A549 (cell line): ENCODE measurements around the gene ENTHD1. TPM values are rescaled to one million over a fixed set of nuclear protein-coding genes. Genes with fewer than 3 reads are reported as not detected.

Experiments
- ATAC-seq, 2 experiments: fragments of 200-7000 bp in 1 of 2; fragments of >200 bp in 1 of 2; cut with Nextera tagmentation in 1 of 2; cut with Tn5 transposase in 1 of 2; 3 replicates each; pipeline versions ENCODE4 v1.8.0 to v1.9.1; 2018 to 2020; ENCODE audit warnings: mild to moderate bottlenecking in 1 of 2, moderate library complexity in 1 of 2
- CTCF ChIA-PET: fragments of 300-600 bp; sonication (Branson Sonifier 250); formaldehyde crosslinking; extraction: SDS; loops from one replicate; lab custom pipeline; 2021; ENCODE audit warnings: antibody characterized with exemption, inconsistent platforms; lab: Yijun Ruan, JAX
- POLR2A ChIA-PET: fragments of 350-600 bp; formaldehyde crosslinking; extraction: SDS; loops from one replicate; lab custom pipeline; 2021; ENCODE audit warnings: antibody characterized with exemption, inconsistent platforms; lab: Yijun Ruan, JAX
- DNase-seq, 2 experiments: peaks; one replicate each; pipeline versions ENCODE4 v3.0.0 to v3.0.0-alpha.2; 2011 to 2016; ENCODE audit warnings: low read depth in 1 of 2, low spot score in 1 of 2
- FAIRE-seq: peaks from 2 replicates; lab custom pipeline; 2011; peaks lifted over from hg19 to GRCh38; lab: Jason Lieb, UNC
- H3K27ac ChIP-seq, 2 experiments: fragments of >200 bp; sonication (Bioruptor Twin); formaldehyde crosslinking; 3 replicates each; pipeline ENCODE4 v1.5.1; 2016 to 2017
- H3K4me1 ChIP-seq: fragments of >200 bp; sonication (Bioruptor Twin); formaldehyde crosslinking; 3 replicates; pipeline ENCODE4 v1.6.1; 2016
- H3K4me2 ChIP-seq: fragments of >200 bp; sonication (Bioruptor Twin); formaldehyde crosslinking; 3 replicates; pipeline ENCODE4 v1.6.1; 2016
- H3K4me3 ChIP-seq: fragments of >200 bp; sonication (Bioruptor Twin); formaldehyde crosslinking; 3 replicates; pipeline ENCODE4 v1.5.1; 2016
- H3K9me3 ChIP-seq: fragments of >200 bp; sonication (Bioruptor Twin); formaldehyde crosslinking; 3 replicates; pipeline ENCODE4 v1.6.1; 2016
- ATOH8 ChIP-seq: fragments of 250-450 bp; sonication (Bioruptor Pico); IDR thresholded peaks from 2 replicates; pipeline ENCODE4 v1.5.0; 2020; ENCODE audit warnings: low read depth, mild to moderate bottlenecking, moderate library complexity
- BHLHE40 ChIP-seq: IDR thresholded peaks from 2 replicates; pipeline ENCODE4 v1.6.1; 2012; ENCODE audit warnings: low read depth, low read length, inconsistent platforms
- CEBPB ChIP-seq, 2 experiments: fragments of >200 bp in 1 of 2; sonication (Bioruptor Twin) in 1 of 2; formaldehyde crosslinking in 1 of 2; IDR thresholded peaks; 2 replicates each; pipeline ENCODE4 v1.6.1; 2012 to 2016
- EHF ChIP-seq: fragments of 250-450 bp; sonication (Bioruptor Pico); IDR thresholded peaks from 2 replicates; pipeline ENCODE4 v1.5.0; 2020; ENCODE audit warnings: mild to moderate bottlenecking
- FOXS1 ChIP-seq: fragments of 250-450 bp; sonication (Bioruptor Pico); IDR thresholded peaks from 2 replicates; pipeline ENCODE4 v1.5.0; 2020; ENCODE audit warnings: mild to moderate bottlenecking, moderate library complexity
- HOXB5 ChIP-seq: fragments of 250-450 bp; sonication (Bioruptor Pico); IDR thresholded peaks from 2 replicates; pipeline ENCODE4 v1.5.0; 2020; ENCODE audit warnings: mild to moderate bottlenecking, moderate library complexity
- KDM5A ChIP-seq: fragments of 200-600 bp; sonication (generic); IDR thresholded peaks from 2 replicates; pipeline ENCODE4 v1.6.1; 2016; ENCODE audit warnings: antibody characterized with exemption, mild to moderate bottlenecking
- MAFK ChIP-seq: fragments of 450-650 bp; IDR thresholded peaks from 2 replicates; pipeline ENCODE4 v1.6.1; 2014; ENCODE audit not compliant: partially characterized antibody
- MAX ChIP-seq: IDR thresholded peaks from 2 replicates; pipeline ENCODE4 v1.6.1; 2012
- MAZ ChIP-seq: fragments of 150-350 bp; IDR thresholded peaks from 2 replicates; pipeline ENCODE4 v1.6.1; 2014; ENCODE audit warnings: antibody characterized with exemption, low read depth, low read length, borderline replicate concordance
- MYC ChIP-seq: IDR thresholded peaks from 2 replicates; pipeline ENCODE4 v1.6.1; 2012; ENCODE audit warnings: mild to moderate bottlenecking, inconsistent platforms, low read length, improper control_type of control experiment, borderline replicate concordance
- NPAS2 ChIP-seq: fragments of 250-450 bp; sonication (Bioruptor Pico); IDR thresholded peaks from 2 replicates; pipeline ENCODE4 v1.8.0; 2022; ENCODE audit warnings: mild to moderate bottlenecking, moderate library complexity, borderline replicate concordance
- PBX3 ChIP-seq: IDR thresholded peaks from 2 replicates; pipeline ENCODE4 v1.6.1; 2012
- POLR2A ChIP-seq: IDR thresholded peaks from 2 replicates; pipeline ENCODE4 v1.6.1; 2012; ENCODE audit warnings: mild to moderate bottlenecking, low read length
- RAD21 ChIP-seq, 2 experiments: fragments of >200 bp in 1 of 2; sonication (Bioruptor Twin) in 1 of 2; formaldehyde crosslinking in 1 of 2; IDR thresholded peaks in 1 of 2; conservative IDR thresholded peaks in 1 of 2; 2 replicates in 1 of 2; 3 replicates in 1 of 2; pipeline ENCODE4 v1.6.1; 2012 to 2018; ENCODE audit warnings: inconsistent platforms in 1 of 2
- SREBF2 ChIP-seq: fragments of 450-650 bp; IDR thresholded peaks from 2 replicates; pipeline ENCODE4 v1.6.1; 2014; ENCODE audit warnings: mild to moderate bottlenecking, moderate library complexity
- ZSCAN20 ChIP-seq: fragments of 250-450 bp; sonication (Bioruptor Pico); IDR thresholded peaks from 2 replicates; pipeline ENCODE4 v1.8.0; 2022; ENCODE audit warnings: mild to moderate bottlenecking, moderate library complexity
- WGBS: methylation state at CpG from one replicate; pipeline ENCODE4 v1.1.6; 2017; ENCODE audit errors: missing lambda C conversion rate; 5-methylcytosine and 5-hydroxymethylcytosine counted together
- polyA plus RNA-seq, 4 experiments: library from polyadenylated mRNA; depleted of rRNA in 3 of 4; stranded (reverse); fragments of >200 nt; fragmentation: RNase III in 1 of 4; extraction: RNeasy Plus Mini Kit Qiagen cat#74134 plus additional on column Dnase treatment in 1 of 4; gene quantifications; 2 replicates in 3 of 4; 3 replicates in 1 of 4; pipeline ENCODE4 v1.2.3, GENCODE V29; 2011 to 2017

The ENTHD1 gene
- polyA plus RNA-seq, 2 of the 4 experiments (the other 2 are of a cell fraction), result not detected

- TF ChIP-seq PBX3 (no peak), KDM5A (no peak), EHF (CRISPR knock-in tag) (no peak), ATOH8 (CRISPR knock-in tag) (no peak), BHLHE40 (no peak), FOXS1 (CRISPR knock-in tag) (no peak)
- H3K9me3 ChIP-seq, result no peaks in the 10 kb centered on the region
- no peak overlapping the region for H3K27ac ChIP-seq
- DNase-seq (no peak), FAIRE-seq (no peak), ATAC-seq (no peak)
- H3K4me3 ChIP-seq, result no peak overlapping the region
- no CpG with 5 or more reads among the region's 1 CpG for WGBS
- H3K4me1 ChIP-seq, result no peaks in the 10 kb centered on the region
- CTCF ChIA-PET, result interaction anchor here (1.2 to 1.4 kb wide), 2 partner anchors 10 to 13 kb away, joined by 3 to 4 read pairs; no protein-coding TSS in a partner anchor
- POLR2A ChIA-PET, result no interaction called here
- H3K4me2 ChIP-seq, result no peak overlapping the region
Observed at GRCh38 chr22:39833093-39833492, 60.5 kb downstream of the ENTHD1 start.

GRCh38 chr22:39832627-39833074 is 60.9 kb downstream of the ENTHD1 start:
- under 1% methylated on average over 7 of the region's 7 CpGs for WGBS
- DNase-seq (no peak), FAIRE-seq (no peak), ATAC-seq (no peak)
- H3K27ac ChIP-seq, result no peak overlapping the region
- no peaks in the 10 kb centered on the region for H3K9me3 ChIP-seq
- no peak overlapping the region for H3K4me2 ChIP-seq
- POLR2A ChIA-PET, result no interaction called here
- H3K4me3 ChIP-seq, result no peak overlapping the region
- H3K4me1 ChIP-seq, result no peaks in the 10 kb centered on the region
- TF ChIP-seq POLR2A, result no peak
- no peak for TF ChIP-seq SREBF2
- TF ChIP-seq NPAS2 (CRISPR knock-in tag), result no peak
- no peak for TF ChIP-seq KDM5A
- TF ChIP-seq MAZ, result no peak
- CTCF ChIA-PET, result interaction anchor here (0.6 to 1.4 kb wide), 3 partner anchors 10 to 187 kb away, joined by 3 to 4 read pairs (median 3); no protein-coding TSS in a partner anchor

GRCh38 chr22:39825661-39826102 is 67.9 kb downstream of the ENTHD1 start:
- CTCF ChIA-PET, result no interaction called here
- POLR2A ChIA-PET, result no interaction called here
- Histone ChIP-seq H3K9me3 (no peaks in the 10 kb centered on the region), H3K27ac (no peak overlapping the region), H3K4me1 (no peaks in the 10 kb centered on the region), H3K4me3 (no peak overlapping the region), H3K4me2 (no peak overlapping the region)
- FAIRE-seq (no peak), DNase-seq (no peak), ATAC-seq (no peak)
- WGBS, result 63% methylated on average over 3 of the region's 3 CpGs
- TF ChIP-seq CEBPB (IDR thresholded peaks at IDR 0.05), result no peak
- no peak for TF ChIP-seq ZSCAN20 (CRISPR knock-in tag)
- TF ChIP-seq MAX, result no peak

GRCh38 chr22:39821008-39821407 is 72.6 kb downstream of the ENTHD1 start:
- no peak overlapping the region for H3K4me2 ChIP-seq
- H3K4me1 ChIP-seq, result peaks cover 3% of the 10 kb centered on the region; the same call in 1 of the 3 replicates
- ChIA-PET CTCF (no interaction called here), POLR2A (no interaction called here)
- TF ChIP-seq MYC, result no peak
- TF ChIP-seq RAD21 (conservative IDR thresholded peaks at IDR 0.05 in 1 of 2, IDR thresholded peaks at IDR 0.05 in 1 of 2), result no peak
- TF ChIP-seq MAFK, result peak; percentile 52
- no peak for TF ChIP-seq HOXB5 (CRISPR knock-in tag)
- H3K4me3 ChIP-seq, result no peak overlapping the region
- 41% methylated on average over 3 of the region's 3 CpGs for WGBS
- H3K27ac ChIP-seq, result no peak overlapping the region
- H3K9me3 ChIP-seq, result no peaks in the 10 kb centered on the region
- DNase-seq (no peak), FAIRE-seq (no peak), ATAC-seq (no peak)
